Dedifferentiated amniotic fluid mesenchymal stem cell (primary cell): ENCODE measurements around the gene MAP3K10.

Experiments used
- DNase-seq: peaks from one replicate; pipeline ENCODE4 v3.0.0-alpha.2; 2016; ENCODE audit errors: extremely low spot score

The MAP3K10 gene

DNA sequence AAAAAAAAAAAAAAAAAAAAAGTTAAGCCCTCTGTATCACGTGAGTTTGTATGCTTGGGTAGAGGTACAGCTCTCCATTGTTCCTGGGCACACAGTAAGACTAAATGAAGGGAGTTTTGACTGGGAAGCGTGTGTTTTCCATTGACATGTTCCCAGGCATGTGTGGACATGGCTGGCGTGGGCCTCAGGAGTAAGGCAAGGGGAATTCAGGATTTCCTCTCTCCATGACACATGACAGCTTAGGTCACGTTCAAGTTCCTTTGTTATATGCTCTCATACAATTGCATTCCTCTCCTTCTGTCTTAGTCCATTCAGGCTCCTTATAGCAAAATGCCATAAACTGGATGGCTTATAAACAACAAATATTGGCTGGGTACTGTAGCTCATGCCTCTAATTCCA is 17.1 kb upstream of the MAP3K10 start:
- DNase-seq = no peak

DNA sequence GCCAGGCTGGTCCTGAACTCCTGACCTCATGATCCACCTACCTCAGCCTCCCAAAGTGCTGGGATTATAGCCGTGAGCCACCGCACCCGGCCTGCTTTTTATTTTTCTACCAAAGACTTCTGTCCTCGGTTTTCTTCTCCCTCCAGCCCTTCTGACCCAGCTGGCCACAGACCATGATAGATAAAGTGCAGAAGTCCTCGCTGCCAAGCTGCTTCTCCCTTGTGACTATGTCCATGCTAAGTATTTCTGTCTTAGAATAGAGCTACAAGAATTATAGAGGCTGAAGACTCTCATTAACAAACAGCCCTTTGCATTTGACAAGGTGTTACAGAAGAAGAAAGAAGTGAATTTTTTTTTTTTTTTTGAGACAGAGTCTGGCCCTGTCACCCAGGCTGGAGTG is 15.4 kb upstream of the MAP3K10 start:
- DNase-seq = no peak

GRCh38 chr19:40177286-40178070 is 13.7 kb upstream of the MAP3K10 start:
- no peak for DNase-seq

DNA sequence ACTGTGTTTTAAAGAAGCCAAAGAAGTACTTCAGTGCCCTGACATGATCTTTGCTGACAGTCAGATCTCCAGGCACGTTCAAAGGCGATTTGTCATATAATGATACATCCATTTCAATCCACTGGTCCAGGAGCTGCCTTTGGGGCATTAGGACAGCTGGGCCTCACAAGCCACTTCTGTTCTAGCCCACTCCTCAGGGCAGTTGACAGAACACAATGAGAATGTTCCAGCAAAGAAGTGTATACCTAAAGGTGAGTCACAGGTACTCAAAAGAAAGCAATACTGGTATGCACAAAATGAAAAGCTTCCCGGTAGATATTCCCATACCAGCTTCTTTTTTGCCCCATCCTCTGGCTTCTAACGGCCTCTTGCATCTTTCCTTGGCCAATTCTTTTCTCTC is 12.5 kb upstream of the MAP3K10 start:
- no peak for DNase-seq

GRCh38 chr19:40184273-40184672 is 7.0 kb upstream of the MAP3K10 start:
- DNase-seq = no peak

GRCh38 chr19:40191836-40192646 is 815 bp downstream of the MAP3K10 start:
- no peak for DNase-seq

- no peak for DNase-seq
Observed at GRCh38 chr19:40192758-40193586, 1.7 kb downstream of the MAP3K10 start.

- no peak for DNase-seq
Observed at GRCh38 chr19:40193587-40193849, 2.3 kb downstream of the MAP3K10 start.

- no peak for DNase-seq
Observed at GRCh38 chr19:40198272-40198990, 7.2 kb downstream of the MAP3K10 start.

GRCh38 chr19:40200341-40201099 is 9.3 kb downstream of the MAP3K10 start:
- peak; percentile 8 for DNase-seq

DNA sequence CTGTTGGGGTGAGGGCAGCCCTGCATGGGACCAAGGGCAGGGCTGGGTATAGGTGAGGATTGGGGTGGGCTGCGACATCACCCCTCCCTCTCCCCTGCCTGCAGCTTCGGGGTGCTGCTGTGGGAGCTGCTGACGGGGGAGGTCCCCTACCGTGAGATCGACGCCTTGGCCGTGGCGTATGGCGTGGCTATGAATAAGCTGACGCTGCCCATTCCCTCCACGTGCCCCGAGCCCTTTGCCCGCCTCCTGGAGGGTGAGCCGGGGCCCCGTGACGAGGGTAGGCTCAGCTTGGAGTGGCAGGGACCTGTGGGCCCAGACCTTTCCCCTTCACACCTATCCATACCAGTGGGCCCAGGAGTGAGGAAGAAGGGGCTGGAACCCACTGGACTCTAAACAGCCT is 13.2 kb downstream of the MAP3K10 start:
- DNase-seq = no peak

GRCh38 chr19:40205760-40206159 is 14.5 kb downstream of the MAP3K10 start:
- peak; percentile 8 for DNase-seq

- DNase-seq = no peak
Observed at GRCh38 chr19:40208602-40209001, 17.4 kb downstream of the MAP3K10 start.

DNA sequence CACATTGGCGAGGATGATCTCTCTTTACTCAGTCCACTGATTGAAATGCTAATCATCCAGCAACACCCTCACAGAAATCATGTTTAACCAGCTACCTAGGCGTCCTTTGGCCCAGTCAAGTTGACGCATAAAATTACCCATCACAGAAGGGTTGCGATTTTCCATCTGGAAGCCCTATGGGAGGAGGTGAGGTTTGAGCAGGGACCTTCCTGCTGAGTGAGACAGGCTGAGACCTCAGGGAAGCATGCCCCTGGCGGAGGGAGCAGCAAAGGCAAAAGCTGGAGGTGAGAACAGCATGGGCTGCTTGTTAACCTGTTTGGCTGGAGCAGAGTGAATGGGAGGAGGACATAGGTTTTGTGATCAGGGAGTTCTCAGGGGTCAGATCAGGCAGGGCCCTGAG is 19.7 kb downstream of the MAP3K10 start:
- DNase-seq = no peak

GRCh38 chr19:40213251-40213829 is 22.1 kb downstream of the MAP3K10 start:
- DNase-seq = no peak

DNA sequence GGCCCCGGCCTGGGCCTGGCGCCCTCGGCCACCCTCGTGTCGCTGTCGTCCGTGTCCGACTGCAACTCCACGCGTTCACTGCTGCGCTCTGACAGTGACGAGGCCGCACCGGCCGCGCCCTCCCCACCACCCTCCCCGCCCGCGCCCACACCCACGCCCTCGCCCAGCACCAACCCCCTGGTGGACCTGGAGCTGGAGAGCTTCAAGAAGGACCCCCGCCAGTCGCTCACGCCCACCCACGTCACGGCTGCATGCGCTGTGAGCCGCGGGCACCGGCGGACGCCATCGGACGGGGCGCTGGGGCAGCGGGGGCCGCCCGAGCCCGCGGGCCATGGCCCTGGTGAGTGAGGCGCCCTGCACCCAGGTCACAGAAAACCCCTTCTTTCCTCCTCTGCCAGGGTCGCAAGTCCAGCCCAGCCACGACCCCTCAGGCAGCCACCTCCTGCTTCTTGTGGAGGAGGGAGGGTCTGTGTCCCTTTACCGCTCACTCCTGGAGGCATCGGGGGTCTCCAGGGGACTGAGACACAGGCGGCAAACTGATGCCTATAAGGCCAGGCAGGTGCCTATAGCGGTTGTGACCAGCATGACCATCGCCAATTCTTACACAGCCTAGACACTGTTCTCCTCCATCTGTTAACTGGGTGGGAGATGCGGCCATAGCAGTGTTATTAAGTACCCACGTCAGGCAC is 22.8 kb downstream of the MAP3K10 start:
- DNase-seq = no peak

- no peak for DNase-seq
Observed at GRCh38 chr19:40214936-40215335, 23.7 kb downstream of the MAP3K10 start.

GRCh38 chr19:40216013-40216776 is 25.0 kb downstream of the MAP3K10 start:
- no peak for DNase-seq

- DNase-seq = no peak
Observed at GRCh38 chr19:40216777-40217026, 25.5 kb downstream of the MAP3K10 start.
